ENCODE measurements around the gene COL8A2.

COL8A2 gene

GRCh38 chr1:36051821-36052220 lies 73.2 kb downstream of the COL8A2 start:
- no peak for DNase-seq (ENCODE audit: low spot score)
